SU-DHL-6 (cell line): ENCODE data around the gene CELSR1.

Source experiments
- CTCF ChIP-seq: fragments of 200-600 bp; sonication (generic); IDR thresholded peaks from one replicate; pipeline ENCODE4 v1.5.1; 2017; ENCODE audit warnings: antibody characterized with exemption, mild to moderate bottlenecking, low read length, moderate library complexity; ENCODE audit not compliant: insufficient read depth, poor library complexity, severe bottlenecking
- EZH2phosphoT487 ChIP-seq: fragments of 200-600 bp; sonication (generic), shearing (Covaris generic); conservative IDR thresholded peaks from 2 replicates; pipeline ENCODE4 v1.6.1; 2018; ENCODE audit warnings: mild to moderate bottlenecking, antibody characterized with exemption, low read length, moderate library complexity, mixed read lengths

GRCh38 chr22:46328797-46329196 lies 208.6 kb downstream of the CELSR1 start:
- TF ChIP-seq CTCF (no peak), EZH2phosphoT487 (no peak)
